T-cell (primary cell): Measurements from ENCODE around the gene TCF7L2. TPM values are rescaled to one million over a fixed set of nuclear protein-coding genes. Genes with fewer than 3 reads are reported as not detected.

Experiments used
- ATAC-seq, 4 experiments: fragments of 200-7000 bp in 3 of 4; fragments of 150-1000 bp in 1 of 4; cut with Tn5 transposase; replicated peaks in 1 of 4; 1 replicate in 3 of 4; 2 replicates in 1 of 4; pipeline ENCODE4 v1.10.0; 2021; ENCODE audit warnings: moderate library complexity in 3 of 4, mild to moderate bottlenecking in 2 of 4, moderate number of reproducible peaks in 1 of 4
- CTCF ChIA-PET, 2 donors: fragments of 300-600 bp; sonication (Branson Sonifier 250); formaldehyde crosslinking; loops; one replicate each; lab custom pipeline; 2022; ENCODE audit warnings: antibody characterized with exemption in 2 of 2; lab: Charles Lee
- POLR2A ChIA-PET, 2 donors: fragments of 300-600 bp; sonication (Branson Sonifier 250); formaldehyde crosslinking; loops; one replicate each; lab custom pipeline; 2022; ENCODE audit warnings: antibody characterized with exemption in 2 of 2; lab: Charles Lee
- DNase-seq, 35 experiments: peaks; one replicate each; pipeline versions ENCODE4 v3.0.0 to v3.0.0-alpha.2; 2013 to 2023
- H3K27ac ChIP-seq: one replicate; pipeline ENCODE4 v1.5.1; 2013; ENCODE audit warnings: low read length
- H3K27me3 ChIP-seq, 2 experiments: replicated peaks in 1 of 2; 1 replicate in 1 of 2; 2 replicates in 1 of 2; pipeline versions ENCODE4 v1.6.1 to v1.7.0; 2013; ENCODE audit warnings: low read length in 1 of 2, mixed read lengths in 1 of 2; ENCODE audit not compliant: control insufficient read depth in 2 of 2, insufficient read depth in 2 of 2; ENCODE audit errors: extremely low read depth in 1 of 2
- H3K36me3 ChIP-seq, 2 donors: 1 replicate in 1 of 2; 2 replicates in 1 of 2; pipeline versions ENCODE4 v1.6.1 to v1.7.0; 2013; ENCODE audit warnings: low read length in 1 of 2; ENCODE audit not compliant: control insufficient read depth in 2 of 2, insufficient read depth in 1 of 2; ENCODE audit errors: extremely low read depth in 1 of 2
- H3K4me1 ChIP-seq, 2 experiments: 1 replicate in 1 of 2; 2 replicates in 1 of 2; pipeline versions ENCODE4 v1.6.1 to v1.7.0; 2013; ENCODE audit warnings: low read length in 2 of 2, mixed read lengths in 1 of 2; ENCODE audit not compliant: insufficient read depth in 2 of 2, control insufficient read depth in 1 of 2; ENCODE audit errors: extremely low read depth in 1 of 2
- H3K4me3 ChIP-seq, 2 donors: 1 replicate in 1 of 2; 2 replicates in 1 of 2; pipeline versions ENCODE4 v1.5.1 to v1.7.0; 2013; ENCODE audit warnings: mild to moderate bottlenecking in 2 of 2, low read length in 1 of 2, moderate library complexity in 1 of 2; ENCODE audit not compliant: control insufficient read depth in 1 of 2; ENCODE audit errors: extremely low read depth in 1 of 2
- H3K9me3 ChIP-seq: 2 replicates; pipeline ENCODE4 v1.7.0; 2013
- H3K27ac Mint-ChIP-seq, 2 donors: one replicate each; pipeline ENCODE4 v1.8.0; 2020 to 2021; ENCODE audit warnings: mild to moderate bottlenecking in 2 of 2, mixed read lengths in 2 of 2
- H3K27me3 Mint-ChIP-seq, 2 donors: one replicate each; pipeline ENCODE4 v1.8.0; 2021 to 2022; ENCODE audit warnings: mixed read lengths in 2 of 2
- H3K36me3 Mint-ChIP-seq: one replicate; pipeline ENCODE4 v1.8.0; 2021; ENCODE audit warnings: mixed read lengths
- H3K4me1 Mint-ChIP-seq, 3 donors: one replicate each; pipeline ENCODE4 v1.8.0; 2020 to 2022; ENCODE audit warnings: mixed read lengths in 3 of 3, mild to moderate bottlenecking in 1 of 3
- H3K4me3 Mint-ChIP-seq, 3 donors: one replicate each; pipeline ENCODE4 v1.8.0; 2020 to 2022; ENCODE audit warnings: mild to moderate bottlenecking in 3 of 3, mixed read lengths in 3 of 3, moderate library complexity in 3 of 3
- H3K9me3 Mint-ChIP-seq, 3 donors: one replicate each; pipeline ENCODE4 v1.8.0; 2020 to 2022; ENCODE audit warnings: mixed read lengths in 3 of 3
- WGBS: methylation state at CpG from one replicate; pipeline ENCODE4 v1.1.5; 2013; ENCODE audit warnings: missing lambda C conversion rate; ENCODE audit not compliant: insufficient coverage; 5-methylcytosine and 5-hydroxymethylcytosine counted together
- total RNA-seq, 35 experiments: library from RNA in 6 of 35; stranded (reverse) in 6 of 35; fragments of 120-200 nt in 1 of 35; gene quantifications; one replicate each; pipeline versions ENCODE4 v1.2.1 to v1.2.4 and lab custom pipeline; 2013 to 2026

Gene TCF7L2
- total RNA-seq, 5 donors from 2014 or later (not counting 1 experiment from before 2014, with no cell fraction given), result 2.6 to 6.2 (median 3.3) TPM

DNA sequence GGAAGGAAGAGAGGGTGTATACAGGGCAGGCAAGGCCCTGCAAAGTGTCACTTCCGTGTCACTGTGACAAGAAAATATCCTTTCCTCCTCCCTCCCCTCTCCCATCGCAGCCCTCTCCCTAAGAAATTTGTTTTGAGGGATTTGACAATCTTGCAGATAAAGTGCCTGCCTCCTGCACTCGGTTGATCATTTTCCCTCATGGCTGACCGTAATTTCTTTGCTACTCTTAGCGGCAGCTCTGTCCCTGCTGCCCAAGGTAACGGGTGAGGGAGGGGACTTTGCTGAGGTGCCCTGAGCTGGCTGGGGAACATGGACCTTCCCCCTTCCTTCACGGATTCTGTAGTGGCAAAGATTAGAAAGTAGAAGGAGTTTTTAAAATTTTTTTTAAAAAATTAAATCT, 179.1 kb downstream of the TCF7L2 start:
- ChIA-PET POLR2A (no interaction called here), CTCF (interaction anchor here in 1 of 2 donors (0.7 kb wide), 1 partner anchor 256 kb away, joined by 3 read pairs; no protein-coding TSS in a partner anchor)
- no peak for ATAC-seq
- Mint-ChIP-seq H3K27ac (no peak overlapping the region), H3K4me1 (peaks cover 5 to 7% (median 6%) of the 10 kb centered on the region in 3 donors), H3K4me3 (no peak overlapping the region), H3K36me3 (no peaks in the 10 kb centered on the region), H3K9me3 (no peaks in the 10 kb centered on the region), H3K27me3 (peaks cover 25 to 41% of the 10 kb centered on the region in 2 donors)
- H3K27ac ChIP-seq, result no peak overlapping the region
- H3K9me3 ChIP-seq, result no peaks in the 10 kb centered on the region
- no peak overlapping the region for H3K4me3 ChIP-seq
- no CpG with 5 or more reads among the region's 7 CpGs for WGBS
- H3K36me3 ChIP-seq, result no peaks in the 10 kb centered on the region
- no peak for DNase-seq
- peaks cover 2% of the 10 kb centered on the region in 2 experiments for H3K27me3 ChIP-seq
- no peaks in the 10 kb centered on the region for H3K4me1 ChIP-seq

DNA sequence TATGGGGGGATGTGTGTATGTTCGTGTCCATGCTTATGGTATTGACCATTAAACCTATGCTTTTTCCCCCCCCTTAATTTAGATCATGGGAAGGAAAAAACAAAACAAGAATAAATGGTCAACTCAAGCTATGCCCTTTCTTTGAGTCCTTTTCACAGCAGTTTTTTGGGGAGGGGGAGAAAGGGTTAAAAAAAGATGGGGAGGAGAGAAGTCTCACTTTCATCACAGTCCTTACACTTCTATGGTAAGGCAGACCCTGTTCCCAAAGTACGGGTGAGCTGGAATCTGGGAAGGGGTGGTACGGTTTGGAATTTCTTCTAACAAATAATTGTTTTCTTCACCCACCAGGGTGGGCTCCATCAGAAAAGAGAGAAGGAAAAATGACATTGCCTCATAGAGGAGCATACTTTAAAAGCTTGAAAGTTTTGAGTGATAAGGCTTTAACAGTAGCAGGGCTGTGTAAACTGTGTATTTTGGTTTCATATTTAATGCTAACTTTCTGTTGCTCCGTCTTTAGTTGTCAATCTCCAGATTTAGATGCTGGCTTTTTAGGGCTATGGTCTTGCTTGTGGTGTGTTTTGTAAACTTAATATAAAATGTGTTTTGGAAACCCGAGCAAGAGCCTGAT, 180.1 kb downstream of the TCF7L2 start:
- H3K36me3 ChIP-seq, result no peaks in the 10 kb centered on the region
- Mint-ChIP-seq H3K4me3 (no peak overlapping the region), H3K27me3 (peaks cover 20 to 36% of the 10 kb centered on the region in 2 donors), H3K36me3 (no peaks in the 10 kb centered on the region), H3K4me1 (peaks cover 5 to 7% (median 6%) of the 10 kb centered on the region in 3 donors), H3K27ac (no peak overlapping the region), H3K9me3 (no peaks in the 10 kb centered on the region)
- WGBS, result no CpG with 5 or more reads among the region's 5 CpGs
- DNase-seq (no peak), ATAC-seq (no peak)
- H3K27me3 ChIP-seq, result peaks cover 2 to 5% of the 10 kb centered on the region in 2 experiments
- H3K9me3 ChIP-seq, result no peaks in the 10 kb centered on the region
- ChIA-PET CTCF (interaction anchor here in 1 of 2 donors (0.5 kb wide), 1 partner anchor 254 kb away, joined by 4 read pairs; no protein-coding TSS in a partner anchor), POLR2A (no interaction called here)
- H3K4me1 ChIP-seq, result no peaks in the 10 kb centered on the region
- no peak overlapping the region for H3K27ac ChIP-seq
- H3K4me3 ChIP-seq, result no peak overlapping the region

DNA sequence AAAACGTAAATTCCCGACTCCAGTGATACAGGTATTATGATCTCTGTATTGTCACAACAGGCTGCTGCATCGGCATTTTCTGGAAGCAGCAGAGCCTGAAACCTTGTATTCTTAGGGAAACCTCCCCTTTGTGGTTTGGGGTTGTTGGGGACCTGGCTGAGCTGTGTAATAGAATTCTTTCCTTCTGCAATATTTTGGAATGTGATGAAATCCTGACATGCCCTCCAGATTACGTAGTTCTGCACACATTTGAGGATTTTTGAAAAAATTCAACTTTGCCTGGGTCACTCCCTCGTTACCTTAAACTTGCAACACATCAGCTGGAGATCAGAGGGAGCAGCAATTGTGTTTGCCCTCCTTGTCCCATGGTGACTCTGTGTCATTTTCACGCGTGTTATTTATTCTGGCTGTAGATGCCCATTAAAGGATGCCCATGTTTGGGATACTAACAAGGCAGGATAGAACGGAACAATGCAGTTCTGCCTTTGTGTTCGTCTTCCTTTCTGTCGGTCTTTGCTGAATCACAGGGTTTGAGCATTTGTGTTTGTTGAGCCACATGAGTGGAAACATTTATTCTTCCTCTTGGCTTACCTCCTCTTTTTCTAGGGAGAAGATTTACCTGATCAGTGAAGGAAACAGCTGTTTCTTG, 181.7 kb downstream of the TCF7L2 start:
- POLR2A ChIA-PET, result no interaction called here
- Mint-ChIP-seq H3K4me3 (no peak overlapping the region), H3K27me3 (peaks cover 20 to 25% of the 10 kb centered on the region in 2 donors)

DNA sequence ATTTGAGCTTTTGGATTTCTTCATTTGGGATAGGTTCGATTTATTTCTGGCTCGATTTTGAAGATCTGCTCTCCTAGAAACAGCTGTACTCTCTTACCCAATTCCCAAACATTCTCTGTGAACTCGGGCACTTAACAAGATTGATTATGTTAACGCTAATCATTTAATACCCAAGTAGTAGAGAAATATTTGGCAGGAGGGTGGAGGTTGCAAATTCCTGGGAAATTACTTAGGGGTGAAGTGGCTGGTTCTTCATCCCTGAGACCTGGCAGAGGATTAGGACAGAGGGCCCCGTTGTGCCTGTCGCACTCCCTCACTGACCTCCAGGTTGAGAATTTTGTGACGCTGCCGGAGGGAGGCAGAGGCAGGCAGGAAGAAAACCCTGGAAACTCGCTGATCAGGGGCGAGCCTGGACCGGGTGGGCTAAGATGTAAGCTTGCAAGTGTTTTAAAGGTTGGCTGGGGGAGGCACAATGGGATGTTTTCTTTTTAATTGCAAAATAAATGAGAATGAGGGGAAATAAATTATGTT, 182.6 kb downstream of the TCF7L2 start:
- Histone ChIP-seq H3K27ac (no peak overlapping the region), H3K4me3 (no peak overlapping the region), H3K36me3 (no peaks in the 10 kb centered on the region), H3K4me1 (no peaks in the 10 kb centered on the region), H3K27me3 (peaks cover 0 to 5% of the 10 kb centered on the region in 2 experiments), H3K9me3 (no peaks in the 10 kb centered on the region)
- no peak overlapping the region for H3K27ac Mint-ChIP-seq
- H3K4me1 Mint-ChIP-seq, result no peaks in the 10 kb centered on the region
- peaks cover 15 to 19% of the 10 kb centered on the region in 2 donors for H3K27me3 Mint-ChIP-seq
- H3K36me3 Mint-ChIP-seq, result no peaks in the 10 kb centered on the region
- H3K4me3 Mint-ChIP-seq, result no peak overlapping the region
- ATAC-seq (no peak), DNase-seq (no peak)
- 92% methylated on average over 7 of the region's 11 CpGs for WGBS
- POLR2A ChIA-PET, result no interaction called here
- CTCF ChIA-PET, result no interaction called here
- no peaks in the 10 kb centered on the region for H3K9me3 Mint-ChIP-seq

More for the DNA sequence above, 181.7 kb downstream of the TCF7L2 start:
- Histone ChIP-seq H3K9me3 (no peaks in the 10 kb centered on the region), H3K36me3 (no peaks in the 10 kb centered on the region), H3K4me1 (no peaks in the 10 kb centered on the region), H3K4me3 (no peak overlapping the region), H3K27me3 (peaks cover 0 to 5% of the 10 kb centered on the region in 2 experiments), H3K27ac (no peak overlapping the region)
- ATAC-seq (no peak), DNase-seq (no peak)
- Mint-ChIP-seq H3K4me1 (no peaks in the 10 kb centered on the region), H3K36me3 (no peaks in the 10 kb centered on the region), H3K9me3 (no peaks in the 10 kb centered on the region), H3K27ac (no peak overlapping the region)
- CTCF ChIA-PET, result no interaction called here
- whole genome bisulfite sequencing, result 85% methylated on average over 6 of the region's 10 CpGs

DNA sequence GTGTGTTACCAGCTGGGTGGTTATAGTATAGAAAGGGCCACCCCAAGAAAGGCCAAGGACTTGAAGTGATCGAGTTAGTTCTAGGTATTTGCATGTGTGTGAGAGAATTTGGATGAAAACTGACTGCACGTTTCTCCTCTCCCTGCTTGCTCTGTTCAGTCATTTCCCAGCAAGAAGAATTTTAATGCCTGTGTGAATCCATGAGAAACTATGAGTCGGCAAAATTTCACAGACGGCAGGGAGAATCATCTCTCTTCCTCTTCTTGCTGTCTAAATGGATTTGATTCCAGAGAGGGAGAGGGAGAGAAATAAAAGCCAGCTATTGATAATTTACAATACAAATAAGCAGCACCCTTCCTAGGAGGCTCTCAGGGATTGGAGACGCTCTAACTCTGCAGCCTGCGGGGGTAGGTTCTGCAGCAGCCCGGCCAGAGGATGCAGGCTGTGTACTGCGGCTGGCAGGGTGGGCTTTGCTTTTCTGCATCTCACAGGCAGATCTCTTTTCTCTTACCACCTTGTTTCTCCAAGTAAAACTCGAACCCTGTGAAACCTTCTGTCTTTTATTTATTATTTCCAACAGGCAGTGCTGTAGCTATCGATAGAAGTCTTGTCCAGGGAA, 183.6 kb downstream of the TCF7L2 start:
- POLR2A ChIA-PET, result no interaction called here
- no peaks in the 10 kb centered on the region for H3K4me1 ChIP-seq
- no peaks in the 10 kb centered on the region for H3K36me3 ChIP-seq
- no peak for DNase-seq
- Mint-ChIP-seq H3K4me3 (no peak overlapping the region), H3K4me1 (no peaks in the 10 kb centered on the region), H3K36me3 (no peaks in the 10 kb centered on the region), H3K27me3 (peaks cover 12 to 15% of the 10 kb centered on the region in 2 donors), H3K27ac (no peak overlapping the region), H3K9me3 (no peaks in the 10 kb centered on the region)
- H3K27ac ChIP-seq, result no peak overlapping the region
- H3K9me3 ChIP-seq, result no peaks in the 10 kb centered on the region
- CTCF ChIA-PET, result interaction anchor here in 1 of 2 donors (0.6 kb wide), 1 partner anchor 192 kb away, joined by 9 read pairs; no protein-coding TSS in a partner anchor
- 91% methylated on average over 5 of the region's 10 CpGs for WGBS
- H3K27me3 ChIP-seq, result peaks cover 0 to 5% of the 10 kb centered on the region in 2 experiments
- no peak overlapping the region for H3K4me3 ChIP-seq
- ATAC-seq, result no peak

DNA sequence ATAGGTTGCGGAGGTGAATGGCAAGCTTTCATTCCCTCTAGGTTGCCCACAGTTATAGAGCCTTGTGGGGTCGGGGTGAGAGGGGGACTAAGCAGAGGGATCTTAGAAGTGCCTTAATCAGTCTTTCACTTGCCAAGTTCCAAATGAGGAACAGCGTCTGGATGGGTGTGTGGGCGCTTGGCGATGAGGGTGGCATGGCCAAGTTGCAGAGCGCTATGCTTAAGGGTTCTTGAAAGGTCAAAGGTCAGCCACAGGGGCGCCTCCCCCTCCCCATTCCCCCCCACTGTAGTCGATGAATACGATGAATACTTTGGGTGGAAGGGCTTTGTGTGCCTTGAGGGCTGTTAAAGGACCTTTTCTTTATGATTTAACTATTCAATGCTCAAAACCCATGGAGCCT, 185.0 kb downstream of the TCF7L2 start:
- no peak for ATAC-seq
- no peaks in the 10 kb centered on the region for H3K9me3 Mint-ChIP-seq

More for the DNA sequence above, 185.0 kb downstream of the TCF7L2 start:
- no peak overlapping the region for H3K4me3 ChIP-seq
- H3K4me1 Mint-ChIP-seq, result no peaks in the 10 kb centered on the region
- CTCF ChIA-PET, result no interaction called here
- no peak overlapping the region for H3K4me3 Mint-ChIP-seq
- H3K27ac Mint-ChIP-seq, result no peak overlapping the region
- peaks cover 5 to 11% of the 10 kb centered on the region in 2 donors for H3K27me3 Mint-ChIP-seq
- no peak overlapping the region for H3K27ac ChIP-seq
- POLR2A ChIA-PET, result no interaction called here
- no peaks in the 10 kb centered on the region for H3K36me3 Mint-ChIP-seq
- H3K4me1 ChIP-seq, result no peaks in the 10 kb centered on the region
- WGBS, result 82% methylated on average over 3 of the region's 9 CpGs
- no peaks in the 10 kb centered on the region for H3K9me3 ChIP-seq
- H3K27me3 ChIP-seq, result peaks cover 0 to 5% of the 10 kb centered on the region in 2 experiments
- DNase-seq, result no peak
- H3K36me3 ChIP-seq, result no peaks in the 10 kb centered on the region
